Small intestine (tissue), 16 donors: ENCODE measurements around the gene SOX12. TPM values are rescaled to one million over a fixed set of nuclear protein-coding genes. Genes with fewer than 3 reads are reported as not detected.

Experiments used
- DNase-seq, 2 donors: peaks; one replicate each; pipeline versions ENCODE4 v3.0.0 to v3.0.0-alpha.2; 2013
- FAIRE-seq: peaks from 2 replicates; lab custom pipeline; 2012; peaks lifted over from hg19 to GRCh38; lab: Jason Lieb, UNC
- H3K27ac ChIP-seq, 3 donors: one replicate each; pipeline ENCODE4 v1.5.1; 2013; ENCODE audit warnings: low read length in 2 of 3, mild to moderate bottlenecking in 2 of 3, control low read depth in 1 of 3, inconsistent platforms in 1 of 3, low read depth in 1 of 3, moderate library complexity in 1 of 3
- H3K27me3 ChIP-seq, 3 donors: one replicate each; pipeline ENCODE4 v1.6.1; 2013; ENCODE audit warnings: low read length in 3 of 3, inconsistent platforms in 1 of 3; ENCODE audit not compliant: control insufficient read depth in 3 of 3, insufficient read depth in 3 of 3
- H3K36me3 ChIP-seq, 3 donors: one replicate each; pipeline ENCODE4 v1.6.1; 2013; ENCODE audit warnings: low read length in 3 of 3, inconsistent platforms in 1 of 3, low read depth in 1 of 3, mild to moderate bottlenecking in 1 of 3, moderate library complexity in 1 of 3; ENCODE audit not compliant: control insufficient read depth in 3 of 3, insufficient read depth in 2 of 3
- H3K4me1 ChIP-seq, 3 donors: one replicate each; pipeline ENCODE4 v1.6.1; 2013; ENCODE audit warnings: low read length in 2 of 3, inconsistent platforms in 1 of 3, low read depth in 1 of 3, mild to moderate bottlenecking in 1 of 3, moderate library complexity in 1 of 3; ENCODE audit not compliant: control insufficient read depth in 3 of 3, insufficient read depth in 2 of 3
- H3K4me3 ChIP-seq, 3 donors: one replicate each; pipeline ENCODE4 v1.5.1; 2013; ENCODE audit warnings: low read length in 3 of 3, control low read depth in 1 of 3, inconsistent platforms in 1 of 3, low read depth in 1 of 3, mild to moderate bottlenecking in 1 of 3, moderate library complexity in 1 of 3
- H3K9me3 ChIP-seq, 2 donors: one replicate each; pipeline ENCODE4 v1.6.1; 2013; ENCODE audit warnings: low read depth in 1 of 2, low read length in 1 of 2; ENCODE audit not compliant: control insufficient read depth in 2 of 2, insufficient read depth in 1 of 2
- WGBS, 3 donors: extraction: QIAGEN DNeasy Blood & Tissue Kit; methylation state at CpG; one replicate each; pipeline ENCODE4 v1.1.7; 2013; 5-methylcytosine and 5-hydroxymethylcytosine counted together
- long read RNA-seq, 10 donors: transcript quantifications; one replicate each; lab custom pipeline, GENCODE V29; 2026
- polyA plus RNA-seq, 4 donors: library from polyadenylated mRNA; stranded (reverse) in 3 of 4; unstranded in 1 of 4; fragments of 200-250 nt in 3 of 4; fragments of 120-200 nt in 1 of 4; gene quantifications; one replicate each; pipeline versions ENCODE4 v1.2.1 to v1.2.3, GENCODE V29; 2013
- donor health status: healthy with polysubstance abuse.
- donor health status: control.
- donor health status: control.
- donor health status: Bipolar disorder and iron deficiency.
- donor health status: healthy.

SOX12 gene
- polyA plus RNA-seq = 1 to 10 TPM in 3 of 4 donors, under 1 TPM in 1; 0.81 to 9.7 (median 2.0) TPM
- long read RNA-seq, donor 1, full-length matches to known transcripts = 50 of 50 reads
- long read RNA-seq, donor 1, partial matches to known transcripts = 0 of 50 reads
- long read RNA-seq, donor 1, other reads (novel, unspliced or antisense) = 0 of 50 reads
- long read RNA-seq, donor 2, full-length matches to known transcripts = 6 of 6 reads
- long read RNA-seq, donor 2, partial matches to known transcripts = 0 of 6 reads
- long read RNA-seq, donor 2, other reads (novel, unspliced or antisense) = 0 of 6 reads
- long read RNA-seq, donor 3, full-length matches to known transcripts = 48 of 48 reads
- long read RNA-seq, donor 3, partial matches to known transcripts = 0 of 48 reads
- long read RNA-seq, donor 3, other reads (novel, unspliced or antisense) = 0 of 48 reads
- long read RNA-seq, donor 4 = 0 reads
- long read RNA-seq, donor 5, full-length matches to known transcripts = 33 of 33 reads
- long read RNA-seq, donor 5, partial matches to known transcripts = 0 of 33 reads
- long read RNA-seq, donor 5, other reads (novel, unspliced or antisense) = 0 of 33 reads
- long read RNA-seq, donor 6, full-length matches to known transcripts = 20 of 20 reads
- long read RNA-seq, donor 6, partial matches to known transcripts = 0 of 20 reads
- long read RNA-seq, donor 6, other reads (novel, unspliced or antisense) = 0 of 20 reads
- long read RNA-seq, donor 7, full-length matches to known transcripts = 193 of 193 reads
- long read RNA-seq, donor 7, partial matches to known transcripts = 0 of 193 reads
- long read RNA-seq, donor 7, other reads (novel, unspliced or antisense) = 0 of 193 reads
- long read RNA-seq, donor 8, full-length matches to known transcripts = 12 of 12 reads
- long read RNA-seq, donor 8, partial matches to known transcripts = 0 of 12 reads
- long read RNA-seq, donor 8, other reads (novel, unspliced or antisense) = 0 of 12 reads
- long read RNA-seq, donor 9, full-length matches to known transcripts = 10 of 10 reads
- long read RNA-seq, donor 9, partial matches to known transcripts = 0 of 10 reads
- long read RNA-seq, donor 9, other reads (novel, unspliced or antisense) = 0 of 10 reads
- long read RNA-seq, donor 10, full-length matches to known transcripts = 55 of 55 reads
- long read RNA-seq, donor 10, partial matches to known transcripts = 0 of 55 reads
- long read RNA-seq, donor 10, other reads (novel, unspliced or antisense) = 0 of 55 reads

DNA sequence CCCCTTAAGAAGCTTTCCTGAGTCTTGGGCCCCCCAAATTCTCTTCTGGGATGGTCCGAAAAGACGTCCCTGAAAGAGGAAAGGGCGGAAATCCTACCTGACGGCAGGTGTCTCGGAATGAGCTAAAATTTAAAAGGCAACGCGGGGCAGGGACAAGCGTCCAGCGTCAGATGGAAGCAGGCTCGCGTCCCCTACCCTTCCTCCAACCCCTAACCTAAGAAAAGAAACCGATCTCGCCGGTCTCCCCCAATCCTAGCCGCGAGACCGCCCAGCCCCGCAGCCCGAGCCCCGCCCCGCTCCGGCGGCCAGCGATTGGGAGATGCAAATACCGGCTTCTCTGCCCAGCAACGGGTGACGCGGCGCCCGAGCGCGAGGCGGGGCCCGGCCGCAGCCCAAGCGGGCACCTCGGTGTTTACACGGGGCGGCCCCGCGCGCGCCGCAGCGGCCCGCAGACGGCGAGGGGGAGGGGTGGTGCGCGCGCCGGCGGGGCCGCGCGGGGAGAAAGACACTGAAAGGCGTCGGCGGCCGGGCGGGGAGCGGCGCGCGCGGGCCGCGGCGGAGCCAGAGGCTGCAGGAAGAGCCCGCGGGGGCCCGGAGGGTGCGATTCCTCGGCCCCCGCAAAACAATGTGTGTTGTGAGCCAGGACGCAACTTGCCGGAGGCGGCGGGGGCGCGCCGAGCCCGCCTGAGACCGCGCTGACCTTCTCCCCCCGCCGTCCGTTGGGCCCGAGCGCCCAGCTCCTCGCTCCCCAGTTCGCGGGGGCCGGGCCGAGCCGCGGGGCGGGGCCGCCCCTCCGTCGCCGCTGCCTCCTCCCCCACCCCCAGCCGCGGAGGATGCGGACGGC, at the start of gene SOX12:
Gene SOX12 (plus strand): TSS at position 508 of the 844 bp plus-strand sequence. CDS start 373 bp downstream, outside the sequence.
- peak within 1 kb of the TSS; percentile 63 to 99 (median 92) for H3K27ac ChIP-seq
- 0 to 1% (median 1%) methylated on average over 53 to 106 of the region's 106 CpGs for WGBS, 3 donors
- H3K9me3 ChIP-seq = no peaks in the 10 kb centered on the region
- peak within 1 kb of the TSS; percentile 60 to 88 (median 77) for H3K4me3 ChIP-seq
- no peaks in the 10 kb centered on the region for H3K27me3 ChIP-seq
- no peak for FAIRE-seq
- peaks cover 0 to 22% (median 0%) of the 10 kb centered on the region in 3 donors for H3K36me3 ChIP-seq
- peak; percentile 91 to 98 for DNase-seq
- H3K4me1 ChIP-seq = peaks cover 0 to 17% (median 3%) of the 10 kb centered on the region in 3 donors

DNA sequence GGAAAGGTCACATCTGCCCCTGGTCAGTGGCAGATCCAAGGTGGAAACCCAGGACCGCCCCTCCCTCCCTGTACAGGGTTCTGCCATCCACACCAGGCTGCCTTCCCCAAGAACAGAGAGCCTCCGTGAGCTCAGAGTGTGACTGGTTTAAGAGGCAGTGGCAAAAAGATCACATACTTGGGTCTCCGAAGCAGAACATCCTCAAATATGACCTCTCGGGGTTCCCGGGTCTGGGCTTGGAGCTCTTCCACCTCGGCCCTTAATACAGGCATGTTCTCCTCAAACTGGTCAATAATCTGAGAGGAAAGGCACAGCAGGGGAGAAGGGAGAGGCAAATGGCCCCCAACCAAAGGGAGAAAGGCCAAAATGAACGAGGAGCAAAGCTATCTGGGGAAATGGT, 49.6 kb upstream of the SOX12 start:
- no peaks in the 10 kb centered on the region for H3K27me3 ChIP-seq
- WGBS, 3 donors = 86 to 94% (median 90%) methylated on average over 7 of the region's 7 CpGs
- no peak overlapping the region for H3K27ac ChIP-seq
- DNase-seq = no peak
- H3K4me1 ChIP-seq = no peaks in the 10 kb centered on the region
- H3K36me3 ChIP-seq = peaks cover 0 to 40% (median 2%) of the 10 kb centered on the region in 3 donors
- H3K4me3 ChIP-seq = no peak overlapping the region
- FAIRE-seq = no peak
- H3K9me3 ChIP-seq = no peaks in the 10 kb centered on the region

DNA sequence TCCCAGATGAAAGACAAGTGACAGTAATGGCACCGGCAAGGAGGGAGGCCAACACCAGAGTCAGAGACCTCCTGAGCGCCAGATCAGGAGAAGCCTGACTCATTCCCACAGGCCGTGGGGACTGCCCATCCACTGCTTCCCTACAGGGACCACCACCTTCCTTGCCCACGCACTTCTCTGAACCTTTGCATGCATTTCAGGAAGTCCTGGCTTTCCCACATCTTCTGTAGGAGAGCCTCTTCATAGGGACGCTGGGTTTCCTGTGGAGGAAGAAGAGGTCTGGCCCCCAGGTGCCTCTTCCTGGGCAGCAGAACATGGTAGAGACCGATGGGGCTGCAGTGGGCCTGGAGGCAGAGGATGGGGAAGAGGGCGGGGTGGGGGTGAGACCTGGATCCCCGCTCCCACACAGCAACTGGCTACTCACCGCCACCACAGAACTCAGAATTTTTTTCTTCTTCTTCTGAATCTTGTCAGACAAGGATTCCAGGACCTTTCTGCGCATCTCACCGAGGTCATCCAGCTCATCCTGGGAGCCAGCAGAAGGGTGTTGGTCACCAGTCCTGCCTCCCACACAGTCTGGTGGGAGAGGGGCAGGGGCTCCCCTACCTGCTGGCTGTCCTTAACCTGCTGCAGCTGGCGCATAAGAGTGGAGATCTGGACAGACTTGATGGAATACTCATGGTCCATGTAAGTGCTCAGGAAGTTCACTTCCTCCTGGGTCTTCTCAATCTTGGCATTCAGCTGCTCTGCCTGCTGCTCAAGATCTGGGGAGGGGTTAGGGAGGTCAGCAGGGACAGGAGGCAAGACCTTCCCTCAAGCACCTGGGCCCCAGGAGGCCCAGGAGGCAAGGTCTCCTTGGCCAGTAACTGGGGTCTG, 48.5 kb upstream of the SOX12 start:
- H3K36me3 ChIP-seq = peaks cover 0 to 44% (median 2%) of the 10 kb centered on the region in 3 donors
- 91 to 98% (median 96%) methylated on average over 12 of the region's 12 CpGs for WGBS, 3 donors
- no peaks in the 10 kb centered on the region for H3K9me3 ChIP-seq
- no peaks in the 10 kb centered on the region for H3K4me1 ChIP-seq
- no peak overlapping the region for H3K27ac ChIP-seq
- no peak for DNase-seq
- FAIRE-seq = no peak
- H3K4me3 ChIP-seq = no peak overlapping the region
- no peaks in the 10 kb centered on the region for H3K27me3 ChIP-seq

DNA sequence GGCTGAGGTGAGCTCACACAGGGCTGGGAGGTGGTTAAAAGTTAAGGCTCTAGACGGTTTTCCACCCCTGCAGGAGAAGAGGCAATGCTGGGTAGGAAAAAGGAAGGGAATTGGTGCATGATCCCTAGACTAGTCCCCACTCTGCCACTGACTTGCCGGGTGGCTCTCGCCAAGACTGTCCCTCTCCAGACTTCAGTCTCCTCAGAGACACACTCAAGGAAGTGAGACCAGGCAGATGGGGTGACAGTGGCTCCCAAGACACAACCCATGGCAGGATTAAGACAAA, 47.9 kb upstream of the SOX12 start:
- Histone ChIP-seq H3K27ac (no peak overlapping the region), H3K9me3 (no peaks in the 10 kb centered on the region), H3K4me1 (no peaks in the 10 kb centered on the region), H3K36me3 (peaks cover 0 to 44% (median 2%) of the 10 kb centered on the region in 3 donors), H3K27me3 (no peaks in the 10 kb centered on the region), H3K4me3 (no peak overlapping the region)
- DNase-seq (no peak), FAIRE-seq (no peak)
- 28 to 41% (median 29%) methylated on average over 2 to 3 of the region's 3 CpGs for WGBS, 3 donors

DNA sequence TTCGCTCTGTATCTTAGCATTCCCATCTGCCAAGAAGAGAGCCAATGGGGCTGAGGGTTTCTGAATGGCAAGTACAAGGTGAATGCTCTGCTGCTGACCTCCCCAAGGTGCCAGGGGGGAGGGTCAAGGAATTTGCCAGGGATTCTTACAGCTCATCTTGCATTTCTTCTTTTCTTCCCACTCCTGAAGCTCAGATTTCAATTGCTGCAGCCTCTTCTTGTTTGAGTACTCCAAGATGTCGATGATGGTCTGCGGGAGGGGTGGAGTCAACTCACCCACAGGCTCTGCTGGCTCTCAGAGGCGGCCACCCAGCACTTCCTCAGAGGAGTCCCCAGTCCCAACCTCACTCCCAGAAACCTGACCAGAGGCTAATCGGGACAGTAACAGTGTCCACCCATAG, 47.2 kb upstream of the SOX12 start:
- H3K27me3 ChIP-seq = no peaks in the 10 kb centered on the region
- no peak for FAIRE-seq
- peaks cover 0 to 44% (median 2%) of the 10 kb centered on the region in 3 donors for H3K36me3 ChIP-seq
- H3K9me3 ChIP-seq = no peaks in the 10 kb centered on the region
- DNase-seq = no peak
- H3K4me1 ChIP-seq = no peaks in the 10 kb centered on the region
- no peak overlapping the region for H3K4me3 ChIP-seq
- WGBS, 3 donors = 81 to 96% (median 91%) methylated on average over 5 of the region's 5 CpGs
- H3K27ac ChIP-seq = no peak overlapping the region

DNA sequence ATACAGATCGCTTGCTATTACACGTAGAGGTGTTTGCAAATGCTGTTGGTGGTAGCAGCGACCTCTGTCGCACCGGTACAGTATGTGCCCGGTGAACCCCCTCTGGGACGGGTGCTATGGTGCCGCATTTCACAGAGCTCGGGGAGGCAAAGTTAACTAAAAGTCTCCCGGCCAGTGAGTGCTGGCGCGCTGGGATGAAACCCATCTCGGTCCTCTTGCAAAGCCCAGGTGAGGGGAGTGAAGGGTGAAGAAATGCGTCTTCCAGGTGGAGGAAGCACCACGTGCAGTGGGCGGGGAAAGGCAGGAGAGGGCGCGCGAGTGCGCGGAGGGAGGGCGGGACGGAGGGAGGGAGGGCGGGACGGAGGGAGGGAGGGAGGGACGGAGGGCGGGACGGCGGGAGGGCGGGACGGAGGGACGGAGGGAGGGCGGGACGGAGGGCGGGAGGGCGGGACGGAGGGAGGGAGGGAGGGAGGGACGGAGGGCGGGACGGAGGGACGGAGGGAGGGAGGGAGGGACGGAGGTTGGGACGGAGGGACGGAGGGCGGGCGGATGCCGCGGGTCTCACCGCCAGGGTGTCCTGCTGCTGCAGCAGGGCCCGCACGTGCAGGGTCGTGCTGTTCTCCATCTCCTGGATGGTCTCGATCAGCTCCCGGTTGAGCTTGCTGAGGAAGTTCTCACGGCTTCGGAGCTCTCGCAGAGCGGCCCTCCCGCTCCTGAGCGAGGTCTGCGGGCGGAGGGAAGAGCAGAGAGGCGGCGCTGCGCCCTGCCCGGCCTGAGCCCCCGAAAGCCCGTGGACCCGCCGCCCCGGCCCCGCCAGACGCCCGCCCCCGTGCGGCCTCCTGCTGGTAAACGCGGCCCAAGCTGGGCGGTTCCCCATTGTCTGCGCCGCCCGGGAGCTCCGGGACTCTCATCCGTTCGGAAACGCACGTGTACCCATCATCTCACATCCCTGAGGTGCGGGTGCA, 46.5 kb upstream of the SOX12 start:
- H3K4me3 ChIP-seq = no peak overlapping the region
- WGBS, 3 donors = 78 to 93% (median 92%) methylated on average over 63 to 80 of the region's 88 CpGs
- DNase-seq (no peak), FAIRE-seq (no peak)
- H3K27ac ChIP-seq = no peak overlapping the region
- H3K9me3 ChIP-seq = no peaks in the 10 kb centered on the region
- no peaks in the 10 kb centered on the region for H3K4me1 ChIP-seq
- H3K27me3 ChIP-seq = no peaks in the 10 kb centered on the region
- H3K36me3 ChIP-seq = peaks cover 0 to 50% (median 2%) of the 10 kb centered on the region in 3 donors
